Measurements from ENCODE around the gene STBD1. TPM values are rescaled to one million over a fixed set of nuclear protein-coding genes. Genes with fewer than 3 reads are reported as not detected.
"Not testable (repeated sequence)": the region's sequence is repeated elsewhere in the genome, so short reads cannot be mapped to it uniquely, and the experiment has no call there.

STBD1 gene
- polyA plus RNA-seq, 3 donors from 2014 or later = 0.89 to 2.1 (median 0.91) TPM

GRCh38 chr4:76359881-76360466 is 53.4 kb downstream of the STBD1 start:
- Mint-ChIP-seq H3K4me1 (peaks cover 16 to 28% of the 10 kb centered on the region in 2 donors), H3K9me3 (peaks cover 5 to 30% (median 14%) of the 10 kb centered on the region in 6 donors), H3K36me3 (peaks cover 0 to 15% (median 6%) of the 10 kb centered on the region in 3 donors)
- H3K27me3 Mint-ChIP-seq (ENCODE audit: low read depth in 3 of 3); H3K27ac Mint-ChIP-seq; DNase-seq; H3K4me3 Mint-ChIP-seq: not testable (repeated sequence)

Other genes starting within 250 kb of the STBD1 start
- not detected for gene ART3, start 232.0 kb upstream of the STBD1 start, polyA plus RNA-seq
- gene NUP54, start 158.3 kb upstream of the STBD1 start, polyA plus RNA-seq = 10 to 100 TPM; 33.0 to 39.2 (median 33.8) TPM
- gene SCARB2, start 92.9 kb upstream of the STBD1 start, polyA plus RNA-seq = 10 to 100 TPM in 2 of 3 donors, 1 to 10 TPM in 1; 8.8 to 17.1 (median 16.4) TPM
- not detected for gene FAM47E, start 55.0 kb upstream of the STBD1 start, polyA plus RNA-seq
- not detected for gene CCDC158, start 114.4 kb downstream of the STBD1 start, polyA plus RNA-seq
- gene SHROOM3, start 128.5 kb downstream of the STBD1 start, polyA plus RNA-seq = not detected